Measurements from ENCODE around the gene GRHL3. TPM values are rescaled to one million over a fixed set of nuclear protein-coding genes. Genes with fewer than 3 reads are reported as not detected.

GRHL3 gene
- total and polyA plus RNA-seq, 4 donors, result 0.23 to 0.95 (median 0.35) TPM

DNA sequence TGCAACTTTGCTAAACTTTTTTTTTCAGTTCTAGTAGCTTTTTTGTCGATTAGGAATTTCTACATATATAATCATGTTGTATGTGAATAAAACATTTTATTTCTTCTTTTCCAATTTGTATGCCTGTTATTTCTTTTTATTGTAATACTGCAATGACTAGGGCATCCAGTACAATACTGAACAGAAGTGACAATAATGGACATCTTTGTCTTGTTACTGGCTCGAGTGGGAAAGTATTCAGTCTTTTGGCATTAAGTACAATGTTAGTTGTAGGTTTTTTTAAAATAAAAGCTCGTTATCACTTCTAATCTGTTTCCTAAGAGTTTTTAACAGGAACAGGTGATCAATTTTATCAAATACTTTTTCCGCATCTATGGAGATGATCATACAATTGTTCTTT is 84.6 kb downstream of the GRHL3 start:
- 94% methylated on average over 4 of the region's 4 CpGs for WGBS, 2 donors
- Histone ChIP-seq H3K9me3 (ENCODE audit: control insufficient read depth in 4 of 4, insufficient read depth in 3 of 4, low read length in 3 of 4) (peaks cover 0 to 2% (median 0%) of the 10 kb centered on the region in 4 donors), H3K4me3 (no peak overlapping the region), H3K9ac (ENCODE audit: insufficient read depth in 1 of 2, low read length in 2 of 2) (no peak overlapping the region), H3K27me3 (ENCODE audit: control insufficient read depth in 3 of 3, insufficient read depth in 3 of 3, low read length in 2 of 3) (no peaks in the 10 kb centered on the region), H3K4me1 (ENCODE audit: control insufficient read depth in 5 of 5, insufficient read depth in 5 of 5, low read length in 5 of 5) (no peaks in the 10 kb centered on the region), H3K27ac (ENCODE audit: low read depth in 1 of 2, low read length in 1 of 2) (no peak overlapping the region), H3K36me3 (ENCODE audit: control insufficient read depth in 4 of 4, insufficient read depth in 4 of 4, low read length in 4 of 4) (peaks cover 0 to 5% (median 2%) of the 10 kb centered on the region in 4 donors)
- no peak for ATAC-seq (ENCODE audit: insufficient read depth, low FRiP score)
- TF ChIP-seq, protein P1, sequence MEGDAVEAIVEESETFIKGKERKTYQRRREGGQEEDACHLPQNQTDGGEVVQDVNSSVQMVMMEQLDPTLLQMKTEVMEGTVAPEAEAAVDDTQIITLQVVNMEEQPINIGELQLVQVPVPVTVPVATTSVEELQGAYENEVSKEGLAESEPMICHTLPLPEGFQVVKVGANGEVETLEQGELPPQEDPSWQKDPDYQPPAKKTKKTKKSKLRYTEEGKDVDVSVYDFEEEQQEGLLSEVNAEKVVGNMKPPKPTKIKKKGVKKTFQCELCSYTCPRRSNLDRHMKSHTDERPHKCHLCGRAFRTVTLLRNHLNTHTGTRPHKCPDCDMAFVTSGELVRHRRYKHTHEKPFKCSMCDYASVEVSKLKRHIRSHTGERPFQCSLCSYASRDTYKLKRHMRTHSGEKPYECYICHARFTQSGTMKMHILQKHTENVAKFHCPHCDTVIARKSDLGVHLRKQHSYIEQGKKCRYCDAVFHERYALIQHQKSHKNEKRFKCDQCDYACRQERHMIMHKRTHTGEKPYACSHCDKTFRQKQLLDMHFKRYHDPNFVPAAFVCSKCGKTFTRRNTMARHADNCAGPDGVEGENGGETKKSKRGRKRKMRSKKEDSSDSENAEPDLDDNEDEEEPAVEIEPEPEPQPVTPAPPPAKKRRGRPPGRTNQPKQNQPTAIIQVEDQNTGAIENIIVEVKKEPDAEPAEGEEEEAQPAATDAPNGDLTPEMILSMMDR (IDR thresholded peaks at IDR 0.05; ENCODE audit: control extremely low read depth, extremely low read depth), result no peak
- DNase-seq, result no peak

Other genes starting within 250 kb of the GRHL3 start
- gene MYOM3, start 207.2 kb upstream of the GRHL3 start, total RNA-seq, result under 1 TPM; 0.11 to 0.55 TPM
- under 1 TPM; 0.09 to 0.10 TPM for gene MYOM3, start 207.2 kb upstream of the GRHL3 start, polyA plus RNA-seq
- 1 to 10 TPM in 1 of 2 donors, under 1 TPM in 1; 0.17 to 1.0 TPM for gene IL22RA1, start 176.2 kb upstream of the GRHL3 start, total RNA-seq
- under 1 TPM; 0.09 to 0.30 TPM for gene IL22RA1, start 176.2 kb upstream of the GRHL3 start, polyA plus RNA-seq
- 1 to 10 TPM; 2.4 to 9.0 TPM for gene IFNLR1, start 132.1 kb upstream of the GRHL3 start, total RNA-seq
- gene IFNLR1, start 132.1 kb upstream of the GRHL3 start, polyA plus RNA-seq, result 1 to 10 TPM; 1.2 to 3.0 TPM
- 10 to 100 TPM in 1 of 2 donors, 1 to 10 TPM in 1; 10.0 to 13.5 TPM for gene STPG1, start 94.4 kb downstream of the GRHL3 start, total RNA-seq
- gene STPG1, start 94.4 kb downstream of the GRHL3 start, polyA plus RNA-seq, result 1 to 10 TPM; 6.7 to 9.5 TPM
- 10 to 100 TPM; 25.7 to 31.8 TPM for gene NIPAL3, start 96.4 kb downstream of the GRHL3 start, total RNA-seq
- 10 to 100 TPM; 11.9 to 14.0 TPM for gene NIPAL3, start 96.4 kb downstream of the GRHL3 start, polyA plus RNA-seq
- 10 to 100 TPM; 18.7 to 21.4 TPM for gene RCAN3, start 183.5 kb downstream of the GRHL3 start, total RNA-seq
- 1 to 10 TPM; 5.2 to 6.9 TPM for gene RCAN3, start 183.5 kb downstream of the GRHL3 start, polyA plus RNA-seq
- gene NCMAP, start 236.7 kb downstream of the GRHL3 start, total RNA-seq, result 10 to 100 TPM in 1 of 2 donors, 1 to 10 TPM in 1; 6.5 to 20.2 TPM
- 1 to 10 TPM; 1.5 to 5.2 TPM for gene NCMAP, start 236.7 kb downstream of the GRHL3 start, polyA plus RNA-seq